Kidney epithelial cell (primary cell): ENCODE results near the gene MPZ. TPM values are rescaled to one million over a fixed set of nuclear protein-coding genes. Genes with fewer than 3 reads are reported as not detected.

Experiments
- DNase-seq: peaks from one replicate; pipeline ENCODE4 v3.0.0-alpha.2; 2010; ENCODE audit warnings: low read depth
- H3K27me3 ChIP-seq: 2 replicates; pipeline ENCODE4 v1.6.0; 2011; ENCODE audit warnings: low read length; ENCODE audit not compliant: control insufficient read depth, insufficient read depth
- H3K36me3 ChIP-seq: 2 replicates; pipeline ENCODE4 v1.5.1; 2011; ENCODE audit warnings: low read length; ENCODE audit not compliant: control insufficient read depth, insufficient read depth
- H3K4me3 ChIP-seq: 2 replicates; pipeline ENCODE4 v1.5.1; 2011; ENCODE audit warnings: low read depth, mild to moderate bottlenecking, control low read depth, low read length
- total RNA-seq: library from RNA; depleted of rRNA; stranded (reverse); fragments of >200 nt; gene quantifications from 2 replicates; pipeline ENCODE4 v1.2.3, GENCODE V29; 2015
- TF ChIP-seq, protein P1 (sequence below): IDR thresholded peaks from 2 replicates; pipeline ENCODE4 v1.5.1; 2011; ENCODE audit warnings: mild to moderate bottlenecking, moderate library complexity, low read length, control low read depth, inconsistent platforms; ENCODE audit not compliant: insufficient read depth, poor library complexity, severe bottlenecking

The MPZ gene
- total RNA-seq, 1 donor from 2014 or later = 0.54 TPM

GRCh38 chr1:161290779-161291178 is 19.0 kb downstream of the MPZ start:
- DNase-seq = no peak
- Histone ChIP-seq H3K27me3 (no peaks in the 10 kb centered on the region), H3K36me3 (no peaks in the 10 kb centered on the region), H3K4me3 (no peak overlapping the region)
- TF ChIP-seq, protein P1, sequence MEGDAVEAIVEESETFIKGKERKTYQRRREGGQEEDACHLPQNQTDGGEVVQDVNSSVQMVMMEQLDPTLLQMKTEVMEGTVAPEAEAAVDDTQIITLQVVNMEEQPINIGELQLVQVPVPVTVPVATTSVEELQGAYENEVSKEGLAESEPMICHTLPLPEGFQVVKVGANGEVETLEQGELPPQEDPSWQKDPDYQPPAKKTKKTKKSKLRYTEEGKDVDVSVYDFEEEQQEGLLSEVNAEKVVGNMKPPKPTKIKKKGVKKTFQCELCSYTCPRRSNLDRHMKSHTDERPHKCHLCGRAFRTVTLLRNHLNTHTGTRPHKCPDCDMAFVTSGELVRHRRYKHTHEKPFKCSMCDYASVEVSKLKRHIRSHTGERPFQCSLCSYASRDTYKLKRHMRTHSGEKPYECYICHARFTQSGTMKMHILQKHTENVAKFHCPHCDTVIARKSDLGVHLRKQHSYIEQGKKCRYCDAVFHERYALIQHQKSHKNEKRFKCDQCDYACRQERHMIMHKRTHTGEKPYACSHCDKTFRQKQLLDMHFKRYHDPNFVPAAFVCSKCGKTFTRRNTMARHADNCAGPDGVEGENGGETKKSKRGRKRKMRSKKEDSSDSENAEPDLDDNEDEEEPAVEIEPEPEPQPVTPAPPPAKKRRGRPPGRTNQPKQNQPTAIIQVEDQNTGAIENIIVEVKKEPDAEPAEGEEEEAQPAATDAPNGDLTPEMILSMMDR = no peak

GRCh38 chr1:161287482-161288054 is 22.2 kb downstream of the MPZ start:
- H3K27me3 ChIP-seq = peaks cover 5% of the 10 kb centered on the region
- no peak overlapping the region for H3K4me3 ChIP-seq
- DNase-seq = no peak
- TF ChIP-seq, protein P1 = no peak
- no peaks in the 10 kb centered on the region for H3K36me3 ChIP-seq

GRCh38 chr1:161285521-161285920 is 24.2 kb downstream of the MPZ start:
- no peak for DNase-seq
- Histone ChIP-seq H3K27me3 (peaks cover 5% of the 10 kb centered on the region), H3K4me3 (no peak overlapping the region), H3K36me3 (no peaks in the 10 kb centered on the region)
- TF ChIP-seq, protein P1 = no peak

DNA sequence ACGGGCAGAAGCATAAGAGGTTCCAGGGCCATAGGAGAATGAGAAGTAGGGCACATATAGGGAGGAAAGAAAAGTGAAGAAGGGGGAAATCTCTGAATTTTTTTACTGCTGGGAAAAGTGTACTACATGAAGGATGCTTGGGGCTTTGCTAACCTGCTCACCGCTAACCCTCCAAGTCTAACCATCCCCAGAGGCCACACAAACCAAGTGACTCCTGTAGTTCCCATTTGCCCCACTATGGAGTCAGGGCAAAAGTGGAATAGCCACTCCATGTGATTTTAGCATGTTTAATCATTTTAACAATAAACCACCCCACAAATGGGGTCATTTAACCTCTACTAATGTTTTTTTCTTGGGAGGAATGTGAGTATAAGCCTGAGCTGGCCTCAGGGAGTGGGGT is 24.7 kb downstream of the MPZ start:
- H3K27me3 ChIP-seq = peaks cover 5% of the 10 kb centered on the region
- no peak for DNase-seq
- H3K4me3 ChIP-seq = no peak overlapping the region
- no peaks in the 10 kb centered on the region for H3K36me3 ChIP-seq
- TF ChIP-seq, protein P1 = no peak

DNA sequence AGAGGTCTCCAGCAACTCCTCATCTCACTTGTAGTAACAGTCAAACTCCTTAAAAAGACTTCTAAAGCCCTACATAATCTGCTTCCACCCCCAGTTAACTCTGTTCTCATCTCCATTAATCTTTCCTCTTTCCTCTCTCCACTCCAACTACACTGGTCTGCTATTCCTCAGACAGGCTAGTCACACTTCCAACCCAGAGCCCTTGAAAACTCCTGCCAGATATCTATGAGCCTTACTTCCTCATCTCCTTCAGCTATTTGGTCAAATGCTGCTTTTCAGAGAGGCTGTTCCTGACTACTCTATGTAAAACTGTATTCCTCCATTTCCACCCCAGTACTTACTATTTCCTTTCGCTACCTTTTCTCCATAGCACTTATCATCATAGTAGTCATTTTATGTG is 26.8 kb downstream of the MPZ start:
- TF ChIP-seq, protein P1 = no peak
- no peak for DNase-seq
- no peak overlapping the region for H3K4me3 ChIP-seq
- no peaks in the 10 kb centered on the region for H3K36me3 ChIP-seq
- peaks cover 5% of the 10 kb centered on the region for H3K27me3 ChIP-seq

- TF ChIP-seq, protein P1 = no peak
- no peak for DNase-seq
- Histone ChIP-seq H3K27me3 (peaks cover 3% of the 10 kb centered on the region), H3K36me3 (no peaks in the 10 kb centered on the region), H3K4me3 (no peak overlapping the region)
Measured at GRCh38 chr1:161274874-161275273, 34.9 kb downstream of the MPZ start.
